Fibroblast of villous mesenchyme (primary cell): ENCODE data around the gene UGT1A1. TPM values are rescaled to one million over a fixed set of nuclear protein-coding genes. Genes with fewer than 3 reads are reported as not detected.

Experiments
- DNase-seq: peaks from one replicate; pipeline ENCODE4 v3.0.0-alpha.2; 2010; ENCODE audit warnings: low read depth
- H3K4me3 ChIP-seq: 2 replicates; pipeline ENCODE4 v1.5.1; 2011; ENCODE audit warnings: low read depth, mild to moderate bottlenecking, low read length
- total RNA-seq: library from RNA; depleted of rRNA; stranded (reverse); fragments of >200 nt; gene quantifications from 2 replicates; pipeline ENCODE4 v1.2.3, GENCODE V29; 2012
- TF ChIP-seq, protein P1 (sequence below): IDR thresholded peaks from 2 replicates; pipeline ENCODE4 v1.5.1; 2012; ENCODE audit warnings: low read depth, mild to moderate bottlenecking, low read length; ENCODE audit not compliant: insufficient read depth

Gene UGT1A1
- total RNA-seq, 1 donor = not detected

DNA sequence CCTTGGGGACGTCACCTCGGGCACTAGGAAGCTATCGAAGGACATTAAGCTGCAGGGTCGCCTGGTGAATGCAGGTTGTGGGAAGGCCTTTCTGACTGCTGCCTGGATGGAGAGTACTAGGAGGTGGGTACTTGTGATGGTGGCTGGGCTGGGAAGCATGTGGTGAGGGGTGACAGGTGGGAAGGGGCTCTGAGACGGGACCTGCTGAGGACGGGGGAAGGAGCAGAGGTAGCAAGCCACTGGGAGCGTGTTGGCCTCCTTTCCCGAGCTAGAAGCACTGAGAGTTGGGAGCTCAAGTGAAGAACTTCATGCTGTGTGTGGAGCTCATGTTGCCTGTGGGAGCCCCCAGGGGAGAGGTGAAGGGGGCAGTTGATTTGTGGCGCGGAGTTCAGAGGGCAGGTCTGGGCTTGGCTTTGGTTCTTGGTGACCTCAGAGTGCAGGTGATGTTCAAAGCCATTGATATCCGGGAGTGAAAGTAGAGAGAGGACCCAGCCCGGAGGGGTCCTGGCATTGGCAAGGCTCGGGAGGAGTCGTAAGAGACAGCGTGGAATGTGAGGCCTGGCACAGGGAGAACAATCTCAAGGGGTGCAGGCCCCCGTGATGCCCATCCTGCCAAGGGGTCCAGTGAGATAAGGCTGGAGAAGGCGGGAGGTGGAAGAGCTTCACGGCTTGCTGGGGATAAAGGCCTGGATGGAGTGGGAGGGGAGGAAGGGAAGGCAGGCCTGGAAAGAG, 31.2 kb downstream of the UGT1A1 start:
- no peak overlapping the region for H3K4me3 ChIP-seq
- no peak for DNase-seq
- TF ChIP-seq, protein P1, sequence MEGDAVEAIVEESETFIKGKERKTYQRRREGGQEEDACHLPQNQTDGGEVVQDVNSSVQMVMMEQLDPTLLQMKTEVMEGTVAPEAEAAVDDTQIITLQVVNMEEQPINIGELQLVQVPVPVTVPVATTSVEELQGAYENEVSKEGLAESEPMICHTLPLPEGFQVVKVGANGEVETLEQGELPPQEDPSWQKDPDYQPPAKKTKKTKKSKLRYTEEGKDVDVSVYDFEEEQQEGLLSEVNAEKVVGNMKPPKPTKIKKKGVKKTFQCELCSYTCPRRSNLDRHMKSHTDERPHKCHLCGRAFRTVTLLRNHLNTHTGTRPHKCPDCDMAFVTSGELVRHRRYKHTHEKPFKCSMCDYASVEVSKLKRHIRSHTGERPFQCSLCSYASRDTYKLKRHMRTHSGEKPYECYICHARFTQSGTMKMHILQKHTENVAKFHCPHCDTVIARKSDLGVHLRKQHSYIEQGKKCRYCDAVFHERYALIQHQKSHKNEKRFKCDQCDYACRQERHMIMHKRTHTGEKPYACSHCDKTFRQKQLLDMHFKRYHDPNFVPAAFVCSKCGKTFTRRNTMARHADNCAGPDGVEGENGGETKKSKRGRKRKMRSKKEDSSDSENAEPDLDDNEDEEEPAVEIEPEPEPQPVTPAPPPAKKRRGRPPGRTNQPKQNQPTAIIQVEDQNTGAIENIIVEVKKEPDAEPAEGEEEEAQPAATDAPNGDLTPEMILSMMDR = no peak

DNA sequence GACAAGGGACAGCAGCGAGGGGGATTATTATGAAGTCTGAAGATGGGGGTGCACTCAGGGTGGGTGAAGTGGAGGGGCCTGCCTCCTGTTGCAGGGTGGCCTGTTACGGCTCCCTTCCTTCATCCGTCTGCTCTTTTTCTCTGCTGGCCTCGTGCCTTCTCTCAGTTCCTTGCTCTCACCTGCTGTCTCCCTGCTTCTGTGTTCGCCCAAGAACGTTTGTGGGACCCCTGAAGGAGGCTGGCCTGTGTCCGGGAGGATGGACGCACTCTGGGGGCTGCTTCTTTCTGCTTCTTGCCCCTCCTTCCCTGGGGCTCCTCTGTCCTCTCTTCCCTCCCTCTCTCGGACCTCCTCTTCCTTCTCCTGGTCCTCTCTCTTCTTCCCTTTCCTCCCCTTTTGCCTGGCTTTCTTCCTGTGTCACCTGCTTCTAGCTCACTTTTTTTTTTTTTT, 31.8 kb downstream of the UGT1A1 start:
- TF ChIP-seq, protein P1 = no peak
- no peak overlapping the region for H3K4me3 ChIP-seq
- no peak for DNase-seq

DNA sequence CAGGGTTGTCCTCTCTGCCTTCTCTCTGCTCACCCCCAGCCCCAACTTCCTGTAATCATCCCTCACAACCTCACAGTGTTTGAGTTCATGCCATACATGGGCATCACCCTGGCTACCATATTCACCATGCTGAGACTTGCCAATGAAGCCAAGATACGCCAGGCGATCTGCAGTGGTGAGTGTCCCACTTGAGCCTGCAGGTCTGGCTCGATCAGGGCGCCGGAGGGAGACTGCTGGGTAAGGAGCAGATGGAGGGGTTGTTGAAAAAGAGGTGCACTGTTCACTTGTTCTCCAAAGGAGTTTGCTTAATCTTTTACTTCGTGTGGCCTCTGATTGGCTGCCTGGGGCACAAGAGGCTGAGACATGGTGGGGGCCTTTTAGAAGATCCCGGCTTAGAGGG, 32.6 kb downstream of the UGT1A1 start:
- H3K4me3 ChIP-seq = no peak overlapping the region
- DNase-seq = no peak
- TF ChIP-seq, protein P1 = no peak

DNA sequence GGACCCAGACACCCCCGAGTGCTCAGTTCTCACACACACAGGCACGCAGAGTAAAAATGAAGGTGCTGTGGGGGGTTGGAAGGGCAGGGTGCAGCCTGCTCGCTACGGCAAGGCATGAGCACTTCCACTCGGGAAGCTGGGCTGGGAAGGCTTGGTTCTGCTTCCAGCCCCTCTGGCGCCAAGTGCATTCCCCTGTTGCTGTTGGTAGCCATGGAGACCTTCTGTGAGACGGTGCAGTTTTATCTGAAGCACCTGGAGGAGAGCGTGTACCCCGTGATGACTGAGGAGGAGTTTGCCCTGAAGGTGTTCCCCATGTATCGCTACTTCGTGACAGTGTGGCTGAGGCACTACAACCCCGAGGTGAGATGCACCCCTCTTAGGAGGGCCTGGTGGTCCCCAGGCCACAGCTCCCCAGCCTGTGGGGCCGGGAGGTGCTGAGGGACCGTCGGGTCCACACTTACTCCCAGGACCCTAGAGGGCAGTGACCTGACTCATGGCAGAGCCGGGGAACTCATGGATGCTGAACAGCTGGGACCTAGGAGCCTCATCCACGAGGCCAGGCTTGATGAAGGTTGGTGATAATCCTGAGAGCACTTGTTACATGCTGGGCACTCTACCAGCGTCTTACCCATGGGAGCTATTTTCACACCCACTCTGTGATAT, 33.5 kb downstream of the UGT1A1 start:
- no peak for DNase-seq
- H3K4me3 ChIP-seq = no peak overlapping the region
- TF ChIP-seq, protein P1 = no peak

DNA sequence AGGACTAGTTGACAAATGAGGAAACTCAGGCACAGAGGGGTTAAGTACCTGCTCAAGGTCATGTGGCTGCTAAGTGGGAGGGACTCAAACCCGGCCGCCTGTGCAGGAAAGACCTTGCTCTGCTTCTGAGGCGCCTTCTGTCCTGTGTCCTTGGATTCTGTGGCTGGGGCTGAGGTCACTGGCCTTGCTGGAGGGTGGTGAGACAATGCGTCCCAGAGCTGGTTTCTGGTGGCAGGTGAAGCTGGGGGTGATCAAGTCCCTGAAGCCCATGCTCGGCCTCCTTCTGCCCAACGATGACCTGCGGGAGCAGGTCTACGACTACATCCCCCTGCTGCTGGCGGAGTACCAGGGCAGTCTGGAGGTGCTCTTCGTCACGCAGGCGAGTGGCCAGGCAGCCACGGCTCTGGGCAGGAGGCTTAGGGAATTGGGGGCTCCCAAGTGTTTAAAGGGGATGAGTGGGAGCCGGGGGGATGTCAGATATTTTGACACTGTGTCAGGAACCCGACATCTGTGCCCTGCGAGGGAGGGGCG, 34.1 kb downstream of the UGT1A1 start:
- no peak for DNase-seq

DNA sequence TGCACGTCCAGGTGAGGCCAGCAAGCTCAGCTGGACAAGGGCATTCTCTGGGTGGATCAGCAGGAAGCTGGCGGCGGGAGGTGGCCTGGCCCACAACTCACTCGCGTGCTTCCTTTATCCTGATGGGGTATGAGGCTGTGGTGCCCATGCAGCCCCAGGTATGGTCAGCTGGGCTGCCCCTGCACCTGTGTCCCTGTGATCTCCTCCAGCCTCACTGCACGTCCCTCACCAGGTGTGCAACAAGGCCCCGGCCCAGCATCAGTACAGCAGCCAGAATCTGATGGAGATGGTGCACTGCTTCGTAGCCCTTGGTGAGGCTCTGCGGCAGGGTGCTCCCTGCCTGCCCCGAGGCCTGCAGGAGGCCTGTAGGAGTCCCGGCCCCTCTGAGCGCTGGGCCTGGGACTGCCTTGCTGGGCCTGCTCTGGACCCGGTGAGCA, 35.7 kb downstream of the UGT1A1 start:
- DNase-seq = no peak
- TF ChIP-seq, protein P1 = no peak
- H3K4me3 ChIP-seq = no peak overlapping the region

More for the DNA sequence above, 34.1 kb downstream of the UGT1A1 start:
- TF ChIP-seq, protein P1 = no peak
- no peak overlapping the region for H3K4me3 ChIP-seq
